ENCODE measurements around the gene SNAI3.

The SNAI3 gene

DNA sequence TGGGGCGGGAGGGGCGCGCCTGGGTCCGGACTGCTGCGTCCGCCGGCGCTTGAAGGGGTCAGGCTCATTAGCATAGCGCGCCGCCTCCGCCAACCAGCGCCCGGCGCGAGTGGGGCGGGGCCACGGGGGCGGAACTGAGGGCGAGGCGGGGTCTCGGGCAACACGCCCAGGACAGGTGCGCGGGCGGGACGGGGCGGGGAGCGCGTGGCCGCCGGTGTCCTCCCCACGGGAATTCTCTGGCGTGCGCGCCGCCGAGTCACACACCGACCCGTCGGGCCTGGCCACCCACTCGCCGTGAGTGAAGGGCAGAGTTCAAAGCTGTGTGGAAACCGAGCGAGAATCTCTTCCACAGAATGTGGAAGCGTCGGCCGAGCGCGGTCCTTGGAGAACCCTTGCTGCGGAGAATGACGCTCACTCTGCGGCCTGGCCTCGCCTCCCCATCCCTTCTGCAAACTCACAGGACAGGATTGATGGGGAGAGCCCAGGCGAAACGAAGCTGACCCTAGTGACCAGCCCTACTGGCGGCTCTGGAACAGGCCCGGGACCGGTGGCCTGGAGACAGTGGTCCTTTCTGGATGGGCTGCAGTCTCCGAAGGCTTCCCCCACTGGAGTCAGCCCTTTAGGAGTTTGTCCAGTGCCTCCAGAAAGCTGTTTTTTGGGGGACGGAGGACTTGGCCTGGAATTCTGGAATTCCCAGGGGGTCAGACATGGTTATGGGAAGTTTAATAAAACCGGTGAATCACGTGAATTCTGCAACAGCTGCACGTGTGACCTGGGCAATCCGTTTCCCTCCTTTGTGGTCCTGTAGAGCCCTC, at the start of gene SNAI3:
Gene SNAI3, minus strand, starts transcription at position 69 of the 815 bp plus-strand sequence. CDS start 101 bp downstream, outside the sequence.
- peak; percentile 88 for DNase-seq (ENCODE audit: low spot score)

DNA sequence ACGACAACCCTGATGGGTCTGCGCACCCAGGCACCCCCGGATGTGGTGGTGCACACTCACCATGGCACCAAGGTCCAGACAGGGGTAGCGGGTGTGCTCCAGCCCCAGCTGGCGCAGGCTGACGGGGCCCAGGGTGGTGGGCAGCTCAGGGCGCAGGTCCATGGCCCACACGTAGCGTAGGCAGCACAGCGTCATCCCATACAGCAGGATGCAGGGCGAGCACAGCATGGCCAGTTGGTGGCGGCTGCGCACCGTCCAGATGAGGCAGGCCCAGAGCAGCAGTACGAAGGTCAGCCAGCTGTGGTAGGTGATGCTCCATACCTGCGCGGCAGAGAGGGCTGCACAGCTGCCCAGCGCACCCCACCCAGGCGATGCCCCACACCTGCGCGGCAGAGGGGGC, 49.8 kb upstream of the SNAI3 start:
- DNase-seq (ENCODE audit: low spot score) = no peak

DNA sequence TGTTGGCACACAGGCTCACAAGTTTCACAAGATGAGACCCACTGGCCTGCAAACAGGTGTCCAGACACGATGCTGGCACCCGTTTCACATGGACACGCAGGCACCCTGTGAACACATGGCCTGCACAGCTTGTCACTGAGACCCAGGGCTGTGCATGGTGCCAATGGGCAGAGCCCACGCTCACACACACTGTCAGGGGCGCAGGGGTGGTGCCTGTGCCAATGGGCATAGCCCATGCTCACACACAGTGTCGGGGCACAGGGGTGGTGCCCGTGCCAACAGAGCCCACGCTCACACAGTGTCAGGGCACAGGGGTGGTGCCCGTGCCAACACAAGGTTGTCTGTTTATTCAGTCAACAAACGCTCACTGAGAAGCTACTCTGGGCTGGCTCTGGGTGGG, 49.3 kb upstream of the SNAI3 start:
- DNase-seq (ENCODE audit: low spot score) = no peak

GRCh38 chr16:88735121-88735520, 48.8 kb upstream of the SNAI3 start:
- DNase-seq (ENCODE audit: low spot score) = no peak

DNA sequence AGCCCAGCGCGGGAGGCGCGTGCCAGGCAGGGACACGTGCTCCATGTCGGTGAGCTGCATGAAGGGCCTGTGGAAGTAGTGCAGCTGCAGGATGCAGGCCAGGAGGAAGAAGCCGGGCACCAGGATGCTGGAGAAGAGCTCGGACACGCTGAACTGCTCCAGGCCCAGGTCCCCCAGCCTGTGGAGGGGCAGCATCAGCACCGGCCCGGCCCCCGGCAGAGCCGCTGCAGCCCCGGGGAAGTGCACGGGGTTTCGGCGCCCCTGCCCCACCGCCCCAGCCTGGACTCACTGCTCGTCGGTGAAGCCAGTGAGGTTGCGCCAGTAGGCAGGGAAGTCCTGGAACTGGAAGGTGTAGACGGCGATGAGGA, 48.0 kb upstream of the SNAI3 start:
- DNase-seq (ENCODE audit: low spot score) = no peak

- no peak for DNase-seq (ENCODE audit: low spot score)
These were observed 47.5 kb upstream of the SNAI3 start for GRCh38 chr16:88733630-88734360.

DNA sequence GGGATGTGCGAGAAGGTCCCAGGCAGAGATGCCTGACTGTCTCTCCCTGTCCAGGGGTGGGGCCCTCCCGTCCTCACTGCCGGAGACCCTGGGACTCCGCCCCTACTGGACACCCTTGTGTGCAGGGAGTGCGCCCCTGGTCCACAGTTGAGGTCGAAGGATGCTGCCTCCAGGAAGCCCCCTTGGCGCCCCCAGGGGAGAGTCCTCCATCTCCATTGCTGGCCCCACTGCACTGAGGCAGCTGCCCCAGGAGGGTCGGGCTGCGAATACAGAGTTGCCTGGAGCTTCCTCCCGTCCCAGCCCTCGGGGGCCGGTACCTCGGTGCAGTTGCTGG, 46.6 kb upstream of the SNAI3 start:
- DNase-seq (ENCODE audit: low spot score) = no peak

DNA sequence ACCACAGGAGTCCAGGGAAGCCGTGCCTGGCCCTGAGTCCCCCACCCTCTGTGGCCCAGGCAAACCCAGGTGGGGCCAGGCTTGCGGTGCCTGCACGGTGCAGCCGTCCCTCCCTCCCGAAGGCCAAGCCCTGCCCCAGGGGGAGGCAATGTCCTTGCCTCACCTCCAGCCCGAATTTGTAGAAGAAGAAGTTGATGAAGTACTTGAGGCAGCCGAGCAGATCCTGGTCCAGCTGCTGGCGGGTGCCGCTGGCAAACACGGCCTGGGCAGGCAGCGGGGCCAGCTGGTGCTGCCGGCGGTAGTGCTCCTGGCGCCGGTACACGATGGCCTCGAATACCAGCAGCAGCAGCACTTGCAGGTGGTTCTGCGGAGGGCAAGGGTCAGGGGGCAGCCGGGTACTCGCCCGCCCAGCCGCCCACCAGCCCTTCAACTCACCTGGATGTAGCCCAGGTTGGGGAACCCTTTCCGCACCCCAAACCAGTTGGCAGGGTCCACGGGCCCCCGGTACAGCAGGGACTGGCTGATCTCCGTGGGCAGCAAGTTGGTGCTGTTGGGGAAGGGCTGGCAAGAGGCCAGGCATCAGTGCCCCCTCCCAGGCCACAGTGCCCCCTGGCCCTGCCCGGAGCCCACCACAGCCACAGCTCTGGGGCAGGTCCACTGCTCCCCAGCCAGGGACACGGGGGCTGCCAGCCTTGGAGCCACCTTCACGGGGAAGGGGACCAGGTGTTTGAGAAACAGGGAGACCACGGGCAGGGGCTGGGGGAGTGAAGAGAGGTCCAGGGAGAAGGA, 46.1 kb upstream of the SNAI3 start:
- peak; percentile 31 for DNase-seq (ENCODE audit: low spot score)

DNA sequence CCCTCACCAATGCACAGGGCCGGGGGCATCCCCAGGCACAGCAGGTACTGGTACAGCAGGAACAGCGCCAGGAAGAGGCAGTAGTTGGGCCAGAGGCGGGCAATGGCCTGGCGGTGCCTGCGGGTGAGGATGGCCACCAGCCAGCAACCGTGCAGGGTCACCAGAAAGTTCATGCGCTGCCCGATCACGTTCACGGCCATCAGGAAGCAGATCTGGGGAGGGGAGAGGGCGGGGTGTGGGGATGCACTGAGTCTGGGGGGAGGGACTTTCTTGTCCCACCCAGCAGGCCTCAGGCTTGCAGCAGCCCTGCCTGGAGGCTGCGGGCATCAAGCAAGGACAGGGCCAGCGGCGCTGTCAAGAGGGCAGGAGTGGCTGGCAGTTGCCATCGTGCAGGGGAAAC, 45.4 kb upstream of the SNAI3 start:
- DNase-seq (ENCODE audit: low spot score) = no peak

DNA sequence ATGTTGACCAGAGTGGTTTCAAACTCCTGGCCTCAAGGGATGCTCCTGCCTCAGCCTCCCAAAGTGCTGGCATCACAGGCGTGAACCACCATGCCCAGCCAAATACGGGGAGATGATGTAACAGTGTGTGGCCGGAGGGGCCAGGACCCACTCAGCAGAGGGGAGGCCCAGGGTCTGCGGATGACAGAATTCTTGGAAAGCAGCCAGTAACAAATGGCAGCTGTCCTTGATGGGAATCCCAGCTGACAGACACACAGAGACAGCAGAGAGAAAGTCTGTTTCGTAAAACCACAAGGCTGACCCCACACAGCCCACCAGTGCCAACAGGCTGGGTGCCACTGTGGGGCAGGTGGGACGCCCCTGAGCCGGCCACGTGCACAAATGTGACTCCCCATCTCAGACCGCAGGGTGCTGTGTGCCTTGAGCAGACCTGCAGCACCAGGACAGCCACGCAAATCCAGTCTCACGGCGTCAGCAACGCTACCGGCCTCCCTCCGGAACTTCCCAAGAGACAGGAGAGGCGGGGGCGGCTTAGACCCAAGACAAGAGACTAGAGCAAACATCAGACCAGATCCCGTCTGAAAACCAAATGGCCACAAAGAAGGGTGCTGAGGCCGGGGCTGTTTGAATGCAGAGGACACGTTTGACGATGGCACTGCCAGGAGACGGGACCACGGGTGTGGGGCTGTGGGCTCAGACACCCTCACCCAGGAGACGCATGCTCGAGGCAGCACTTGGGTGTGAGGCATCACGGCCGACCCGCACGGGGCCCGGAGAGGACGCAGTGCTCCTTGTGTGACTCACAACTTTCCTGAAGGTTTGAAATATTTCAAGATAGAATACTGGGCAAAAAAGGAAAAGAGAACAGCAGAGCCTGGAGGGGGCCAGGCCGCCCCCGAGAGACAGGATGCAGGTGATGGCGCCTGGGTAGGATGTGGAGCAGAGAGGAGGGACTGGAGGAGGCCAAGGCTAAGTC, 44.6 kb upstream of the SNAI3 start:
- DNase-seq (ENCODE audit: low spot score) = no peak

GRCh38 chr16:88727871-88728270, 41.6 kb upstream of the SNAI3 start:
- no peak for DNase-seq (ENCODE audit: low spot score)

- DNase-seq (ENCODE audit: low spot score) = no peak
These were observed 40.7 kb upstream of the SNAI3 start for GRCh38 chr16:88726981-88727380.

- DNase-seq (ENCODE audit: low spot score) = no peak
These were observed 40.1 kb upstream of the SNAI3 start for GRCh38 chr16:88726408-88726749.

DNA sequence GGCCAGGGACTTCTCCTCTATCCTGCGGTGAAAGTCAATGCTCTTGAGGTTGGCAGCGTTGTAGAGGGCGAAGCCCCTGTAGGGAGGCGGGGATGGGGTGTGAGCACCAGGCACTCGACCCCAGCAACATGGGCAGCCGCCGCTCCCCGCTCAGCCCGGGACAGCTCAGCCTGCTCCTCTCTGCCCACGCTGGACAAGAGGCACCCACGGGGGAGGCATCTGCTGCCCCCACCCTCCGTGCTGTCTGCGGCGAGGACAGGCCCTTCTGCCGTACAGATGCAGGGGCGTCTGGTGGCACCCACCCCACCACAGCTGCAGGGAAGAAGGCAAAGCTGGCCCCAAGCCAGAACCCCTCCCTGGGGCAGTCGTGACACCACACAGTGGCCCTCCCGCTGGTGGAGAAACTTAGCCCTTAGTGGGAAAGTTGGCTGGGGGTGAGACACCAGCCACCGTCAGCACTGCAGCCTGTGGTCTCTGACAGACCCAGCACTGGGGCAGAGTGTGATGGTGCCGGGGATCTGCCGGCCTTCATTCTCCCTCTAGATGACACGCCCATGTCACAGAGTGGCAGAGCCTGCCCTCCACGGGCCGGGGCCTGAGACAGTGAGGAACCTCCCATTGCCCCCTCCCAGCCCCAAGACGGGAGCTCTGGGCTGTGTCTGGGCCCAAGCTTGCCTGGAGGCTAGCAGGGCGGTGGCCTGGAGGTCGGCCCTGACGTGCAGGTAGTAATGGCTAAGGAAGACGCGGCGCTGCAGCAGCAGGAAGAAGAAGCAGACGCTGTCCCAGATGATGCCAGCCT, 39.5 kb upstream of the SNAI3 start:
- no peak for DNase-seq (ENCODE audit: low spot score)

DNA sequence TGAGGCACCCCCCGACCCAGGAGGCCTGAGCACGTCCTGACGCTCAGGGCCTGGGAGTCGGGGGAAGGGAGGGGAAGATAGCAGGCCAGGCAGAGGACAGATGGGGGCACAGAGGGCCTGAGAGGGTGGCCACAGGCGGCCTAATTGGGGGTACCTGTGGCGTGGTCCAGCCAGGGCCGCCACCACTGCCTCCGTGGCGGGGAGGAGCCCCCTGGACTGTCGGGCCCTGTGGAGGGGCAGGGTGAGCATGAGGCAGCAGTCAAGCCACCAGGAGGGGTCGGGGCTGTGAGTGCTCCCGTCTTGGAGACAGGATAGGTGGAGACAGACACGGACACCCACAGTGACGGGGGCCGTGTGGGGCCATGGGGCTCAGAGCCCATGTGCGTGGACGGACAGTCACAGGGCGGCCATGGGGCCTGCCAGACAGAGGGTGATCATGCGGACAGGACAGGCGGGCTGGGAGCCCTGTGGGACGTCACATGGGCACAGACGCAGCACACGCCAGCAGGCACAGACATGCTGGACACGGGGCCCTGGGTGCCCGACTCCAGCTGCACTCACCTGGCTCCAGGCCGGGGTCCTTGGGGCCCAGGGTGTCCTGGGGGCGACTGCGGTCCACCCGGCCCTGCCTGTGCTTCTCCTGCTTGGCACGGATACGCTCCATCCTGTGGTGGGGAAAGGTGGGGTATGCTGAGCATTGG, 38.7 kb upstream of the SNAI3 start:
- DNase-seq (ENCODE audit: low spot score) = no peak

- DNase-seq (ENCODE audit: low spot score) = no peak
These were observed 37.6 kb upstream of the SNAI3 start for GRCh38 chr16:88723911-88724310.

DNA sequence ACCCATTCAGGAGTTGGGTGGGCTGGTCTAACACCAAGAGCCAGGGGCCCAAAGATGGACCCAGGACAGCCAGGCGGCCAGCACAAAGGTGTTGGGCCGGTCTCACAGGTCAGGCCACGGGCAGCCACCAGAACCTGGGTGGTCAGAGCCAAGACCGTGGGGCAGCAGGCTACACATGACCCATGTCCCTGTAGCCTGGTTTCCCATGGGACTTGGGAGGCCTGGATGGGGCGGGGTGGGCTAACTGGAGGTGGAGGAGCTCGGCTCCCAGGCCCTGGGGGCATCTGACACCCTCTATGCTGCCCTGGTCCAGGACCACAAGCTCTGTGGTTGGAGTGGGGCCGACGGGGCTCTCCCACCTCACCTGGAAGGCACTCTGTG, 37.2 kb upstream of the SNAI3 start:
- no peak for DNase-seq (ENCODE audit: low spot score)

DNA sequence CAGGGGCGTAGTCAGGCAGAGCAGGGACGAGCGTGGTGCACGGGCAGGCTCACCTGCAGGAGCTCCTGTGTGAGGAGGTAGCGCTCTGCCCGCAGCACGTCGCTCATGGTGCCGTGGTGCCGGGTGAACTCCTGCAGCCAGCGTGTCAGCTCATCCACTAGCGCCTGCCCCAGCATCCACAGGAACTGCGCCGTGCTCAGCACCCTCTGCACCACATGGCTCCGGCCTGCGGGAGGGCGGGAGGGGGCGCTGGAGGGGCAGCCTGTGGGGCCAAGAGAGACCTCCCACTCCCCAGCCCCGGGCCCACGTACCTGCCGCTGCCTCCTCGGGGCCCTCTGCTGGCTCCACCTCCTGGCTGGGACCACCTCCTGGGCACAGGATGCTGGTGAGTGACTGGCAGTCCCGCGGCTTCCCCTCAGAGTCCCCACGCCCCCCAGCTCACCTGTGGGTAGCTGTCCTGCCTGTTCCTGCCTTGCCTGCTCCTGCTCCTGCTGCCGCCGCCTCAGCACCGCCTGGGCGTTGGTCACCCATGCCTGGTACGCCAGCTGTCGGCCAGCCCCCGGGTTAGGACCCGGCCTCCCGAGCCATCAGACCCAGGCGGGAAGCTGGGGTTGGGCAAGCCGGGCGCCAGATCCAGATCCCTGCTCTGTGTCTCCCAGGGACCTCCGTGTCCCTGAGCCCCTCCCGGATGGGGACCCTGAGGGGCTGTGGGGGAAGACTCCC, 36.6 kb upstream of the SNAI3 start:
- no peak for DNase-seq (ENCODE audit: low spot score)
